ENCODE measurements around the gene MAML3.
A peak's percentile ranks its signal among the peaks of the same experiment; 100 is the strongest.
"Not testable (repeated sequence)": the region's sequence is repeated elsewhere in the genome, so short reads cannot be mapped to it uniquely, and the experiment has no call there.

Gene MAML3

GRCh38 chr4:139721789-139722188 lies 432.2 kb downstream of the MAML3 start:
- DNase-seq (ENCODE audit: low spot score), result no peak

DNA sequence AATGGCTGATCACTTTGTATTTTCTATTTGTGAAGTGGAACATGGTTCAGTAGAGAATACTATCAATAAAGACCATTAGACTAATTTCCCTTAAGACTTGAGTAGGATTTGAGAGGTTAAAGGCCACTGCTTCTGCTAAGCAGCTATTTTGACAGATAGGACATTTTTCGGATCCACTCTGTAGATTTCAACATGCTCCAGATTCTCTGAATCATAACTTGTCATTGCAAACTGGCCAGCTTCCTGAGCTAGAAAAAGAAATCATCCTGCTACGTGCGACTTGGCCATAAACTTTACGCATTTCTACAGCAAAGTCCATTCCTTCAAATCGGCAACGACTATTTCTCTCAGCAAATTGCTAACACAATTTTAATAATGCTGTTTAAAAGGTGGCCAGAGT lies 433.2 kb downstream of the MAML3 start:
- no peak for DNase-seq (ENCODE audit: low spot score)

GRCh38 chr4:139719381-139720101 lies 434.4 kb downstream of the MAML3 start:
- DNase-seq (ENCODE audit: low spot score), result no peak

GRCh38 chr4:139718833-139719232 lies 435.2 kb downstream of the MAML3 start:
- no peak for DNase-seq (ENCODE audit: low spot score)

GRCh38 chr4:139718358-139718757 lies 435.6 kb downstream of the MAML3 start:
- no peak for DNase-seq (ENCODE audit: low spot score)

GRCh38 chr4:139715746-139716391 lies 438.1 kb downstream of the MAML3 start:
- no peak for DNase-seq (ENCODE audit: low spot score)

GRCh38 chr4:139712882-139713281 lies 441.1 kb downstream of the MAML3 start:
- no peak for DNase-seq (ENCODE audit: low spot score)

- DNase-seq (ENCODE audit: low spot score), result no peak
These were observed 442.5 kb downstream of the MAML3 start for GRCh38 chr4:139711461-139711860.

DNA sequence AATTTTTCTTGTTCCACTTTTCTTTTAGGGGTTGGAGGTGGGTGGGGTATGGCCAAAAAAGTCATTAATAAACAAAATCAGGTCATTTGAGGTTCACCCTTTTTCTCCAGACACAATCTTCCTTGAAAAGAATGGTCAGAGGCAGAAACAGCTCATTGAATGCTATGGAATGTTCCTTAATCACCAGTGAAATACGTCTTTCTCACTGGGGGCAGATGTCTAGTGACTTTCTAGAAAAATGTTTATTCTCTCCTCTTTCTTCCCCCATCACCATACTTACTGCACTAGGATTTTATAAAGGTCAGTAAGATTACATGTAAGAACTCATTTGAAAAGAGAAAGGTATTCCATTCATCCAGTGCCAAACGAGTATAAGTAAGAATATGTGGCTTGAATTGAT lies 443.9 kb downstream of the MAML3 start:
- DNase-seq (ENCODE audit: low spot score), result no peak

DNA sequence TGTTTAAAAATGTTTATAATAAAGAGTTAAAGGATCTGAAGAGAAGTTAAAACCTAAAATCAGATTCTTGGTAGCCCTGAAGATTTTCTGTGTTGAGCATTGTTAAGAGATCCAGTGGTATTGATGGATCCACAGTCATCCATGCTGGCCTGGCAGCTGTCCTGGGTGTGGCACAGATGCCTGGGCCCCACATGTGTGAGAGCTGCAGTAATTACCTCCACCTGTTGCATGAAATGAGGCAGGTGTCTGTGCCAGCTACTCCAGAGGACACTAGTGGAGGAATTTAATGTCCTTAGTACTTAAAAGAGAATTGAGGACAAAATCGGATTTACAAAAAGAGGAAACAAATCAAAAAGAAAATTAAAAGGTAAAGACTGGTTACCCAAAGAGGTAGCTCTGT lies 444.3 kb downstream of the MAML3 start:
- peak; percentile 8 for DNase-seq (ENCODE audit: low spot score)

DNA sequence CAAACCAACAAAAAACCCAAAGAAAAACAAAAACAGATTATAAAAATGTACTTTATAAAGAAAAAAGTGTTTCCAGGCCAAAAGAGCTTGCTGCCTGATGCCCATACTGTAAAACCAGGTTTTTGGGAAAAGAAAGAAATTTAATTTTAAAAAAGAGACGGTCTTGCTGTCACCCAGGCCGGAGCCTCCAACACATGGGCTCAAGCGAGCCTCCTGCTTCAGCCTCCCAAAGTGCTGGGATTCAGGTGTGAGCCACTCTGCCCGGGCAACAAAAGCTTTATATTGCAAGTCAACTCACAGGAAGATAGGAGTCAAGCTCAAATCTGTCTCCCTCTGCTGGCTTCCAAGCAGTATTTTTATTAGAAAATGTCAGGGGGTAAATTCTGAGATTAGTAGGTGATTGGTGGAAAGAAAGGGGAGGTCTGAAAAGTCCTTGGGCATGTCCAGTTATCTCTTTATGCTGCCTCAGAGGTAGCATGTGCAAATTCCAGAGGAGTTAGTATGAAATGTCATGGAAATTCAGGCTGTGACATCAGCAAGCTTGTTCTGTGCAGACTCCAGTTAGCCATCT lies 449.0 kb downstream of the MAML3 start:
- peak; percentile 15 for DNase-seq (ENCODE audit: low spot score)

- DNase-seq (ENCODE audit: low spot score), result no peak
These were observed 453.4 kb downstream of the MAML3 start for GRCh38 chr4:139700568-139700967.

DNA sequence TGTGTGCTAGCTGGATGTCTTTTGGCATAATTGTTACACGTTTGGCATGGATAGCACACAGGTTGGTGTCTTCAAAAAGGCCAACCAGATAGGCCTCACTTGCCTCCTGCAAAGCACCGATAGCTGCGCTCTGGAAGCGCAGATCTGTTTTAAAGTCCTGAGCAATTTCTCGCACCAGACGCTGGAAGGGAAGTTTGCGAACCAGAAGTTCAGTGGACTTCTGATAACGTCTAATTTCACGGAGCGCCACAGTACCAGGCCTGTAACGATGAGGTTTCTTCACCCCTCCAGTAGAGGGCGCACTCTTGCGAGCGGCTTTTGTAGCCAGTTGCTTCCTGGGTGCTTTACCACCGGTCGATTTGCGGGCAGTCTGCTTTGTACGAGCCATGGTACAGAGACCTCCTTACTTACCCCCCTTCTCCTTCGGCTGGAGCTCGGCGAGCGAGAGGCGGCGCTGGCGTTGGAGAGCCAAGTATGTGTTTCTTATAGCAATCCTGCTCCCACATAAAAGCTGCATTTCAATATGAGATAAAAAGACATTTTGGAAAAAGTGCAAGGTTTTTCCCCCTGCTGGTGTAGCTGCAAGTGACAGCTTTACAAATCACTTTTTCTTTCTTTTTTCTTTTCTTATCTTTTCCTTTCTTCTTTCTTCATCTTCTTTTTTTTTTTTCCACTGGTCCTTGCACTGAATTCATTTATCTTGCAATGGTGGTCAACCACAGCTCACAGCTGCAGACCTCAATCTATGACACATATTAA lies 455.6 kb downstream of the MAML3 start:
- DNase-seq (ENCODE audit: low spot score), result not testable (repeated sequence)

- DNase-seq (ENCODE audit: low spot score), result no peak
These were observed 457.5 kb downstream of the MAML3 start for GRCh38 chr4:139696491-139696890.

- DNase-seq (ENCODE audit: low spot score), result no peak
These were observed 459.4 kb downstream of the MAML3 start for GRCh38 chr4:139694522-139695107.

- no peak for DNase-seq (ENCODE audit: low spot score)
These were observed 461.5 kb downstream of the MAML3 start for GRCh38 chr4:139692309-139693012.

DNA sequence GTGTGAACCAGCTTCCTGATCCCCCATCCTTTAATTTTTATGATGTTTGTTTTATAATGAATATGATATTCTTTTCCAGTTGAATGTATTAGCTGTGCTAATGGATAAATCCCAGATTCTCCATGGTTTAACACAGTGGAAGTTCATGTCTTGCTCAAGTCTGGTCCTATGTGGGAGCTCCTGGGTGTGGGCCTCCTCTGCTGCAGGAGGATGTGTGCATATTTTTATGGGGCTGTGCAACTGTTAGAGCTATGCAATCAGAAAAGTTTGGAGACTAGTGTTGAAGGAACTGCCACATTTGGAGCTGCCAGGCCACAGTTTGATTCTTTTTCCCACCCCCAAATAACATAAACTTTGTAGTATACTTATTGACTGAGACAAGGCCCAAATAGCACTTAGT lies 463.6 kb downstream of the MAML3 start:
- no peak for DNase-seq (ENCODE audit: low spot score)

DNA sequence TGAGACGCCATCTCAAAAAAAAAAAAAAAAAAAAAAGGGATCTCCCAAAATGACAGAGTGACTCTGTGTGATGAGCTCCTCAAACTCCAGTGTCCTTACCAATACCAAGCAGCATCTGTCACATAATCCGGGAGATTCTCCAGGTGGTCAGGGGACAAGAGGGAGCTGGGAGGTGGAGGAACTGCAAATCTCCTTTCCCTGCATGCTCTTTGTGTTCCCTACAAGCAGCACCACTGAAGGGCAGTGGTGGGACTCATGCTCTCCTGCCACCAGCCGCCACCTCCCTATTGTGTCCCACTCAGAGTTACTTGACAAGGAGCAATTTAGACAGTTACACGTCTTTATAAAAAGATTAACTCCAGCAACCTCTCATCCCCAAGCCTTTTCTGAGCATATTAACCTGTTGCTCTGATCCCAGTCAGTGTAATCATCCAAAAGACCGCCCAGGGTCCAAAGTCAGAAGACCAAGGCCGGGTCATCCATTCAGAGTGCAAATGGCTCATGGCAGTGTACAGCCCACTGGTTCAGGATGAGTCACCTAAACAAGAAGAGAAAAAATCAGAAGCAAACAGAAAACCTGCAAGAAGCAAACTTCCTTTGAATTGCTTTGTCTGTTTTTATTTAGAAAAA lies 464.8 kb downstream of the MAML3 start:
- no peak for DNase-seq (ENCODE audit: low spot score)

GRCh38 chr4:139686988-139687387 lies 467.0 kb downstream of the MAML3 start:
- no peak for DNase-seq (ENCODE audit: low spot score)

DNA sequence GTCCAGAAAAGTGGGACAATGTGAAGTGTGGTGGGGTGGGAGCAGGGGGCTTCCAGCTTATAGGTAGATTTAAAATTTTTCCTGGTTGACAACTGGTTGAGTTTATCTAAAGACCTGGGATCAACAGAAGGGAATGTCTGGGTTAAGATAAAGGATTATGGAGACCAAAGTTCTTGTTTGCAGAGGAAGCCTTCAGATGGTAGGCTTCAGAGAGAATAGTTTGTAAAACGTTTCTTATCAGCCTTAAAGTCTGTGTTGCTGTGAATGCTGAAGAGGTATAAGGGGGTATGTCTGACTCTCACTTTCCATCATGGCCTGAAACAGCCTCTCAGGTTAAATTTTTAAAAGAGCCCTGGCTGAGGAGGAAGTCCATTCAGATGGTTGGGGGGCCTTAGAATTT lies 467.9 kb downstream of the MAML3 start:
- DNase-seq (ENCODE audit: low spot score), result no peak

- no peak for DNase-seq (ENCODE audit: low spot score)
These were observed 468.8 kb downstream of the MAML3 start for GRCh38 chr4:139685180-139685579.

All from SW480 (cell line).